Measurements from ENCODE around the gene ST6GALNAC6.
A peak's percentile ranks its signal among the peaks of the same experiment; 100 is the strongest.

ST6GALNAC6 gene

GRCh38 chr9:127899128-127899943, at the start of gene ST6GALNAC6:
ST6GALNAC6 (minus strand) TSS chr9:127899603; CDS start chr9:127897981, 1,622 bp downstream.
- DNase-seq, result peak; percentile 23

GRCh38 chr9:127947841-127948710, 48.7 kb upstream of the ST6GALNAC6 start:
- no peak for DNase-seq

- DNase-seq, result no peak
These were observed 47.3 kb upstream of the ST6GALNAC6 start for GRCh38 chr9:127946728-127947127.

GRCh38 chr9:127945942-127946341, 46.5 kb upstream of the ST6GALNAC6 start:
- DNase-seq, result no peak

- DNase-seq, result no peak
These were observed 45.9 kb upstream of the ST6GALNAC6 start for GRCh38 chr9:127945338-127945737.

GRCh38 chr9:127944586-127945218, 45.3 kb upstream of the ST6GALNAC6 start:
- no peak for DNase-seq

- peak; percentile 10 for DNase-seq
These were observed 44.3 kb upstream of the ST6GALNAC6 start for GRCh38 chr9:127943731-127944144.

- no peak for DNase-seq
These were observed 43.7 kb upstream of the ST6GALNAC6 start for GRCh38 chr9:127943011-127943662.

- peak; percentile 32 for DNase-seq
These were observed 43.0 kb upstream of the ST6GALNAC6 start for GRCh38 chr9:127942216-127943010.

- no peak for DNase-seq
These were observed 42.5 kb upstream of the ST6GALNAC6 start for GRCh38 chr9:127941961-127942215.

GRCh38 chr9:127941062-127941960, 41.9 kb upstream of the ST6GALNAC6 start:
- no peak for DNase-seq

- DNase-seq, result no peak
These were observed 41.2 kb upstream of the ST6GALNAC6 start for GRCh38 chr9:127940593-127940992.

GRCh38 chr9:127938298-127938690, 38.9 kb upstream of the ST6GALNAC6 start:
- DNase-seq, result no peak

GRCh38 chr9:127937388-127938297, 38.2 kb upstream of the ST6GALNAC6 start, which contains the start of gene DPM2:
DPM2 (minus strand) TSS chr9:127937854; CDS start chr9:127937820, 34 bp downstream.
- peak; percentile 62 for DNase-seq

- no peak for DNase-seq
These were observed 37.6 kb upstream of the ST6GALNAC6 start for GRCh38 chr9:127937056-127937387.

GRCh38 chr9:127936347-127936852, 37.0 kb upstream of the ST6GALNAC6 start:
- no peak for DNase-seq

GRCh38 chr9:127935765-127936221, 36.4 kb upstream of the ST6GALNAC6 start:
- no peak for DNase-seq

- DNase-seq, result no peak
These were observed 35.6 kb upstream of the ST6GALNAC6 start for GRCh38 chr9:127934986-127935385.

- no peak for DNase-seq
These were observed 34.8 kb upstream of the ST6GALNAC6 start for GRCh38 chr9:127934248-127934647.
